ENCODE results near the gene KCNG3.
A peak's percentile ranks its signal among the peaks of the same experiment; 100 is the strongest.

Gene KCNG3

GRCh38 chr2:42493468-42494354 is at the start of gene KCNG3:
TSS of gene KCNG3 (minus strand) at chr2:42493982. CDS start at chr2:42493501, 481 bp downstream.
- DNase-seq = peak; percentile 61

- no peak for DNase-seq
These were observed 49.1 kb upstream of the KCNG3 start for GRCh38 chr2:42542871-42543270.

GRCh38 chr2:42537493-42537892 is 43.7 kb upstream of the KCNG3 start:
- no peak for DNase-seq

GRCh38 chr2:42532397-42532796 is 38.6 kb upstream of the KCNG3 start:
- no peak for DNase-seq

GRCh38 chr2:42523341-42523740 is 29.6 kb upstream of the KCNG3 start:
- no peak for DNase-seq

GRCh38 chr2:42522035-42522434 is 28.3 kb upstream of the KCNG3 start:
- no peak for DNase-seq

GRCh38 chr2:42519624-42520023 is 25.8 kb upstream of the KCNG3 start:
- no peak for DNase-seq

GRCh38 chr2:42516418-42516901 is 22.7 kb upstream of the KCNG3 start:
- DNase-seq = no peak

GRCh38 chr2:42513252-42513918 is 19.6 kb upstream of the KCNG3 start:
- no peak for DNase-seq

- no peak for DNase-seq
These were observed 16.9 kb upstream of the KCNG3 start for GRCh38 chr2:42510608-42511243.

GRCh38 chr2:42510191-42510590 is 16.4 kb upstream of the KCNG3 start:
- no peak for DNase-seq

- no peak for DNase-seq
These were observed 10.8 kb upstream of the KCNG3 start for GRCh38 chr2:42504364-42505230.

GRCh38 chr2:42503291-42503690 is 9.5 kb upstream of the KCNG3 start:
- DNase-seq = no peak

GRCh38 chr2:42498497-42498896 is 4.7 kb upstream of the KCNG3 start:
- DNase-seq = no peak

- DNase-seq = no peak
These were observed 1.8 kb upstream of the KCNG3 start for GRCh38 chr2:42495611-42496010.

- no peak for DNase-seq
These were observed 1.4 kb upstream of the KCNG3 start for GRCh38 chr2:42495234-42495581.

- DNase-seq = peak; percentile 80
These were observed 812 bp upstream of the KCNG3 start for GRCh38 chr2:42494355-42495233.

- DNase-seq = no peak
These were observed 903 bp downstream of the KCNG3 start for GRCh38 chr2:42492691-42493467.

- DNase-seq = no peak
These were observed 5.5 kb downstream of the KCNG3 start for GRCh38 chr2:42488297-42488696.

GRCh38 chr2:42486145-42486906 is 7.5 kb downstream of the KCNG3 start:
- no peak for DNase-seq

Data from DMS 273 treated with DMSO at 0.1 percent for 48 hours (cell line).